Neural progenitor cell (in vitro differentiated cells): ENCODE results near the gene EPGN. TPM values are rescaled to one million over a fixed set of nuclear protein-coding genes. Genes with fewer than 3 reads are reported as not detected.

ENCODE experiments used
- DNase-seq: peaks from one replicate; pipeline ENCODE4 v3.0.0-alpha.2; 2016; ENCODE audit warnings: low spot score
- H2AFZ ChIP-seq: fragments of 200-600 bp; sonication (generic); replicated peaks from 2 replicates; pipeline ENCODE4 v1.6.1; 2016; ENCODE audit warnings: antibody characterized with exemption
- H3F3A ChIP-seq: fragments of 200-600 bp; sonication (generic); 2 replicates; pipeline ENCODE4 v1.6.1; 2016; ENCODE audit warnings: antibody characterized with exemption, low read depth
- H3K27ac ChIP-seq: fragments of 200-600 bp; sonication (generic); 2 replicates; pipeline ENCODE4 v1.5.1; 2016; ENCODE audit warnings: mild to moderate bottlenecking
- H3K27me3 ChIP-seq: fragments of 200-600 bp; sonication (generic); 2 replicates; pipeline ENCODE4 v1.6.1; 2016; ENCODE audit warnings: mild to moderate bottlenecking, moderate library complexity
- H3K36me3 ChIP-seq: fragments of 200-600 bp; sonication (generic); 2 replicates; pipeline ENCODE4 v1.5.1; 2016
- H3K4me1 ChIP-seq: fragments of 200-600 bp; sonication (generic); 2 replicates; pipeline ENCODE4 v1.6.1; 2016; ENCODE audit warnings: mixed run types
- H3K4me2 ChIP-seq: fragments of 200-600 bp; sonication (generic); 2 replicates; pipeline ENCODE4 v1.6.1; 2016
- H3K4me3 ChIP-seq: fragments of 200-600 bp; sonication (generic); 2 replicates; pipeline ENCODE4 v1.5.1; 2016
- H3K79me2 ChIP-seq: fragments of 200-600 bp; sonication (generic); 2 replicates; pipeline ENCODE4 v1.6.1; 2016; ENCODE audit warnings: low read depth
- H3K9ac ChIP-seq: fragments of 200-600 bp; sonication (generic); 2 replicates; pipeline ENCODE4 v1.6.1; 2016
- H3K9me3 ChIP-seq: fragments of 200-600 bp; sonication (generic); 2 replicates; pipeline ENCODE4 v1.5.1; 2016; ENCODE audit warnings: low read depth
- H4K20me1 ChIP-seq: fragments of 200-600 bp; sonication (generic); 2 replicates; pipeline ENCODE4 v1.6.1; 2016; ENCODE audit warnings: low read depth
- H3K27ac Mint-ChIP-seq: 3 replicates; pipeline ENCODE4 v1.8.0; 2021; ENCODE audit warnings: mixed read lengths
- H3K27me3 Mint-ChIP-seq: 2 replicates; pipeline ENCODE4 v1.8.0; 2022; ENCODE audit warnings: low read depth, mild to moderate bottlenecking, inconsistent platforms, moderate library complexity, mixed read lengths; ENCODE audit not compliant: insufficient read depth
- H3K36me3 Mint-ChIP-seq: 3 replicates; pipeline ENCODE4 v1.8.0; 2021; ENCODE audit warnings: mixed read lengths
- H3K4me1 Mint-ChIP-seq: 3 replicates; pipeline ENCODE4 v1.8.0; 2021; ENCODE audit warnings: mixed read lengths
- H3K4me3 Mint-ChIP-seq: 3 replicates; pipeline ENCODE4 v1.8.0; 2021; ENCODE audit warnings: mild to moderate bottlenecking, moderate library complexity, mixed read lengths
- H3K9me3 Mint-ChIP-seq: 3 replicates; pipeline ENCODE4 v1.8.0; 2020; ENCODE audit warnings: mixed read lengths
- CTCF ChIP-seq: fragments of 200-600 bp; sonication (generic); IDR thresholded peaks from 2 replicates; pipeline ENCODE4 v1.5.1; 2017; ENCODE audit warnings: antibody characterized with exemption, mild to moderate bottlenecking
- EZH2 ChIP-seq: fragments of 200-600 bp; sonication (generic); IDR thresholded peaks from 2 replicates; pipeline ENCODE4 v1.6.1; 2017; ENCODE audit warnings: antibody characterized with exemption, mild to moderate bottlenecking, moderate library complexity
- EZH2phosphoT487 ChIP-seq: fragments of 200-600 bp; sonication (generic); IDR thresholded peaks from 2 replicates; pipeline ENCODE4 v1.6.1; 2017; ENCODE audit warnings: antibody characterized with exemption
- total RNA-seq: library from RNA; depleted of rRNA; stranded (reverse); fragments of >200 nt; gene quantifications from 2 replicates; pipeline ENCODE4 v1.2.3, GENCODE V29; 2015; ENCODE audit warnings: low replicate concordance

Gene EPGN
- not detected in 2 replicates for total RNA-seq

- Histone ChIP-seq H3K9me3 (no peaks in the 10 kb centered on the region), H2AFZ (no peak within 1 kb of the TSS), H3K27me3 (no peaks in the 10 kb centered on the region), H3K4me3 (no peak within 1 kb of the TSS), H3K4me2 (no peak within 1 kb of the TSS), H3K36me3 (no peaks in the 10 kb centered on the region), H3K4me1 (no peaks in the 10 kb centered on the region), H3K27ac (no peak within 1 kb of the TSS), H3K9ac (no peak within 1 kb of the TSS), H4K20me1 (no peaks in the 10 kb centered on the region), H3K79me2 (no peaks in the 10 kb centered on the region), H3F3A (no peaks in the 10 kb centered on the region)
- no peak for DNase-seq
- Mint-ChIP-seq H3K4me3 (no peak within 1 kb of the TSS), H3K27ac (no peak within 1 kb of the TSS), H3K36me3 (no peaks in the 10 kb centered on the region), H3K9me3 (no peaks in the 10 kb centered on the region), H3K4me1 (no peaks in the 10 kb centered on the region), H3K27me3 (no peaks in the 10 kb centered on the region)
- TF ChIP-seq EZH2phosphoT487: no peak
- no peak for TF ChIP-seq EZH2
- no peak for TF ChIP-seq CTCF
These were observed at the start of gene EPGN for GRCh38 chr4:74308215-74308614. TSS of gene EPGN (plus strand) at chr4:74308470. CDS start at chr4:74308534, 64 bp downstream.

- no peak for DNase-seq
- H3K4me3 ChIP-seq: no peak overlapping the region
- Mint-ChIP-seq H3K27me3 (no peaks in the 10 kb centered on the region), H3K9me3 (peaks cover under 1% of the 10 kb centered on the region), H3K27ac (no peak overlapping the region), H3K4me3 (no peak overlapping the region), H3K36me3 (no peaks in the 10 kb centered on the region), H3K4me1 (no peaks in the 10 kb centered on the region)
- no peak overlapping the region for H3K27ac ChIP-seq
- H3K9me3 ChIP-seq: no peaks in the 10 kb centered on the region
- no peak overlapping the region for H3K4me2 ChIP-seq
- no peaks in the 10 kb centered on the region for H4K20me1 ChIP-seq
- no peaks in the 10 kb centered on the region for H3F3A ChIP-seq
- TF ChIP-seq EZH2phosphoT487 (no peak), EZH2 (no peak), CTCF (no peak)
- H3K9ac ChIP-seq: no peak overlapping the region
- H3K79me2 ChIP-seq: no peaks in the 10 kb centered on the region
- no peaks in the 10 kb centered on the region for H3K27me3 ChIP-seq
- H3K4me1 ChIP-seq: no peaks in the 10 kb centered on the region
- no peaks in the 10 kb centered on the region for H3K36me3 ChIP-seq
- H2AFZ ChIP-seq: no peak overlapping the region
These were observed 49.3 kb upstream of the EPGN start for GRCh38 chr4:74258963-74259362.

- Histone ChIP-seq H3K27me3 (no peaks in the 10 kb centered on the region), H3F3A (no peaks in the 10 kb centered on the region), H3K4me3 (no peak overlapping the region), H3K9ac (no peak overlapping the region), H4K20me1 (no peaks in the 10 kb centered on the region), H3K79me2 (no peaks in the 10 kb centered on the region), H3K36me3 (no peaks in the 10 kb centered on the region), H3K27ac (no peak overlapping the region), H3K4me2 (no peak overlapping the region), H3K4me1 (no peaks in the 10 kb centered on the region), H3K9me3 (no peaks in the 10 kb centered on the region), H2AFZ (no peak overlapping the region)
- Mint-ChIP-seq H3K27me3 (no peaks in the 10 kb centered on the region), H3K9me3 (no peaks in the 10 kb centered on the region), H3K36me3 (no peaks in the 10 kb centered on the region), H3K4me1 (no peaks in the 10 kb centered on the region), H3K27ac (no peak overlapping the region), H3K4me3 (no peak overlapping the region)
- TF ChIP-seq EZH2phosphoT487 (no peak), CTCF (no peak), EZH2 (no peak)
- DNase-seq: no peak
These were observed 48.2 kb upstream of the EPGN start for GRCh38 chr4:74260036-74260435.
